Liver (tissue), 9 donors: ENCODE measurements around the gene TSEN2. TPM values are rescaled to one million over a fixed set of nuclear protein-coding genes. Genes with fewer than 3 reads are reported as not detected.
"Not testable (repeated sequence)": the region's sequence is repeated elsewhere in the genome, so short reads cannot be mapped to it uniquely, and the experiment has no call there.

ENCODE experiments used
- DNase-seq: peaks from one replicate; pipeline ENCODE4 v3.0.0-alpha.2; 2017; ENCODE audit warnings: low spot score
- H3K27ac ChIP-seq, 2 donors: one replicate each; pipeline ENCODE4 v1.7.0; 2013; ENCODE audit warnings: inconsistent platforms in 2 of 2, low read length in 2 of 2, control low read depth in 1 of 2, low read depth in 1 of 2, mild to moderate bottlenecking in 1 of 2
- H3K27me3 ChIP-seq, 4 donors: one replicate each; pipeline versions ENCODE4 v1.6.1 to v1.7.0; 2013; ENCODE audit warnings: low read length in 3 of 4, inconsistent platforms in 1 of 4, mild to moderate bottlenecking in 1 of 4, moderate library complexity in 1 of 4; ENCODE audit not compliant: control insufficient read depth in 4 of 4, insufficient read depth in 4 of 4
- H3K36me3 ChIP-seq, 4 donors: one replicate each; pipeline versions ENCODE4 v1.6.1 to v1.7.0; 2013; ENCODE audit warnings: low read length in 3 of 4, mild to moderate bottlenecking in 3 of 4, low read depth in 1 of 4, moderate library complexity in 1 of 4; ENCODE audit not compliant: control insufficient read depth in 4 of 4, insufficient read depth in 3 of 4
- H3K4me1 ChIP-seq, 4 donors: one replicate each; pipeline versions ENCODE4 v1.6.1 to v1.7.0; 2013; ENCODE audit warnings: low read length in 3 of 4, mild to moderate bottlenecking in 3 of 4, moderate library complexity in 1 of 4; ENCODE audit not compliant: control insufficient read depth in 4 of 4, insufficient read depth in 4 of 4
- H3K4me3 ChIP-seq, 3 donors: one replicate each; pipeline versions ENCODE4 v1.6.1 to v1.7.0; 2013; ENCODE audit warnings: low read length in 3 of 3, control low read depth in 1 of 3, low read depth in 1 of 3, mild to moderate bottlenecking in 1 of 3
- H3K9ac ChIP-seq, 2 donors: one replicate each; pipeline ENCODE4 v1.7.0; 2013; ENCODE audit warnings: low read length in 2 of 2, mild to moderate bottlenecking in 2 of 2, moderate library complexity in 2 of 2, control low read depth in 1 of 2, low read depth in 1 of 2
- H3K9me3 ChIP-seq, 4 donors: one replicate each; pipeline versions ENCODE4 v1.6.1 to v1.7.0; 2013; ENCODE audit warnings: low read length in 3 of 4; ENCODE audit not compliant: control insufficient read depth in 4 of 4
- ATF3 ChIP-seq: IDR thresholded peaks from 2 replicates; pipeline ENCODE4 v1.6.1; 2016; ENCODE audit warnings: antibody characterized with exemption
- EGR1 ChIP-seq, 2 donors: IDR thresholded peaks; 2 replicates each; pipeline ENCODE4 v1.6.1; 2016 to 2018; ENCODE audit warnings: antibody characterized with exemption in 2 of 2, low read depth in 2 of 2
- FOXA1 ChIP-seq: IDR thresholded peaks from 2 replicates; pipeline ENCODE4 v1.6.1; 2016; ENCODE audit warnings: antibody characterized with exemption
- FOXA2 ChIP-seq: IDR thresholded peaks from 2 replicates; pipeline ENCODE4 v1.6.1; 2016; ENCODE audit warnings: antibody characterized with exemption
- GABPA ChIP-seq, 2 donors: IDR thresholded peaks in 1 of 2; conservative IDR thresholded peaks in 1 of 2; 2 replicates each; pipeline ENCODE4 v1.6.1; 2016; ENCODE audit warnings: antibody characterized with exemption in 2 of 2, mild to moderate bottlenecking in 1 of 2, moderate library complexity in 1 of 2
- HNF4A ChIP-seq, 2 donors: conservative IDR thresholded peaks; 2 replicates each; pipeline ENCODE4 v1.6.1; 2016; ENCODE audit warnings: antibody characterized with exemption in 2 of 2, mild to moderate bottlenecking in 2 of 2
- HNF4G ChIP-seq: IDR thresholded peaks from 2 replicates; pipeline ENCODE4 v1.6.1; 2016; ENCODE audit warnings: antibody characterized with exemption
- JUND ChIP-seq, 2 donors: IDR thresholded peaks; 2 replicates each; pipeline ENCODE4 v1.6.1; 2016; ENCODE audit warnings: antibody characterized with exemption in 2 of 2
- NR2F2 ChIP-seq: IDR thresholded peaks from 2 replicates; pipeline ENCODE4 v1.6.1; 2016; ENCODE audit warnings: antibody characterized with exemption
- RAD21 ChIP-seq, 2 donors: IDR thresholded peaks; 2 replicates each; pipeline ENCODE4 v1.6.1; 2016; ENCODE audit warnings: antibody characterized with exemption in 2 of 2, mild to moderate bottlenecking in 2 of 2
- RXRA ChIP-seq, 2 donors: IDR thresholded peaks; 2 replicates each; pipeline ENCODE4 v1.6.1; 2017 to 2018; ENCODE audit warnings: antibody characterized with exemption in 2 of 2, mild to moderate bottlenecking in 1 of 2
- SP1 ChIP-seq: IDR thresholded peaks from 2 replicates; pipeline ENCODE4 v1.6.1; 2018; ENCODE audit warnings: antibody characterized with exemption, mild to moderate bottlenecking
- TAF1 ChIP-seq: conservative IDR thresholded peaks from 2 replicates; pipeline ENCODE4 v1.6.1; 2016; ENCODE audit warnings: antibody characterized with exemption, mild to moderate bottlenecking
- YY1 ChIP-seq: IDR thresholded peaks from 2 replicates; pipeline ENCODE4 v1.6.1; 2016; ENCODE audit warnings: antibody characterized with exemption, mild to moderate bottlenecking
- ZBTB33 ChIP-seq: IDR thresholded peaks from 2 replicates; pipeline ENCODE4 v1.6.1; 2016; ENCODE audit warnings: antibody characterized with exemption
- WGBS: extraction: QIAGEN DNeasy Blood & Tissue Kit; methylation state at CpG from one replicate; pipeline ENCODE4 v1.1.7; 2013; 5-methylcytosine and 5-hydroxymethylcytosine counted together
- polyA plus RNA-seq, 2 donors: library from polyadenylated mRNA; stranded (reverse) in 1 of 2; unstranded in 1 of 2; fragments of 200-250 nt in 1 of 2; fragments of >200 nt in 1 of 2; fragmentation: Nextera tagmentation in 1 of 2; extraction: Ambion mirVana in 1 of 2; gene quantifications; one replicate each; pipeline versions ENCODE4 v1.2.1 to v1.2.3, GENCODE V29; 2013 to 2015
- total RNA-seq, 2 donors: library from RNA; depleted of rRNA; stranded (reverse); fragments of >200 nt; gene quantifications; one replicate each; pipeline ENCODE4 v1.2.3, GENCODE V29; 2014
- TF ChIP-seq, protein P1 (sequence below): IDR thresholded peaks from 2 replicates; pipeline ENCODE4 v1.6.1; 2016; ENCODE audit warnings: antibody characterized with exemption
- TF ChIP-seq, protein P2 (sequence below): fragments of 150-350 bp; IDR thresholded peaks from 2 replicates; pipeline ENCODE4 v1.5.1; 2017; ENCODE audit warnings: improper control_type of control experiment, low read depth, low read length; ENCODE audit not compliant: missing input control
- donor health status: healthy.
- donor health status: healthy.
- donor health status: healthy.
- donor health status: healthy.
- donor health status: healthy.

Gene TSEN2
- total and polyA plus RNA-seq, 4 donors, result 4.1 to 14.1 (median 6.9) TPM

DNA sequence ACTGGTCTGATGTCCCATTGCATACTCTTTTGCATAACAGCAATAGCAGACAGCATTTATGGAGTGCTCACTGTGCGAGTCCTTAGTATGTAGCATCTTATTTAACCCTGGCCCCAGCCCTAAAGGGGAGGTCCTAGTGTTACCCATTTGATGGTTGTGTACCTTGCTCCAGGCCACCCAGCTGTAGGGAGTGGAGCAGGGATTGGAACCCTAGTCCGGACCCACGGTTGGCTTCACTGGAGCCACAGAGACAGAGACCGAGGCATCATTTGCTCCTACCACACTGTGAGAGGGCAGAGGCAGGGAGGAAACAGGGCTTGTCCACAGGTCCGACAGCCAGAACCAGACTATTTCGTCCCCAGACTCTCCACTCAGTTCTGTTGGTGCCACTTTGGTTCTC is 16.0 kb upstream of the TSEN2 start (continued):
- no peak for TF ChIP-seq ZBTB33
- TF ChIP-seq GABPA (IDR thresholded peaks at IDR 0.05 in 1 of 2, conservative IDR thresholded peaks at IDR 0.05 in 1 of 2), result no peak
- no peak for TF ChIP-seq ATF3
- TF ChIP-seq HNF4A (conservative IDR thresholded peaks at IDR 0.05), result no peak
- no peak for TF ChIP-seq TAF1

GRCh38 chr3:12468757-12469156 is 15.5 kb upstream of the TSEN2 start:
- no peak overlapping the region for H3K4me3 ChIP-seq
- no peaks in the 10 kb centered on the region for H3K9me3 ChIP-seq
- H3K4me1 ChIP-seq, result peaks cover 0 to 6% (median 3%) of the 10 kb centered on the region in 4 donors
- no peaks in the 10 kb centered on the region for H3K36me3 ChIP-seq
- DNase-seq, result no peak
- H3K27ac ChIP-seq, result no peak overlapping the region
- no peak for TF ChIP-seq ATF3
- TF ChIP-seq, protein P1, sequence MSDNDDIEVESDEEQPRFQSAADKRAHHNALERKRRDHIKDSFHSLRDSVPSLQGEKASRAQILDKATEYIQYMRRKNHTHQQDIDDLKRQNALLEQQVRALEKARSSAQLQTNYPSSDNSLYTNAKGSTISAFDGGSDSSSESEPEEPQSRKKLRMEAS, result no peak
- TF ChIP-seq YY1, result no peak
- no peak for TF ChIP-seq NR2F2
- no peak for TF ChIP-seq FOXA2
- no peak for TF ChIP-seq HNF4A (conservative IDR thresholded peaks at IDR 0.05)
- TF ChIP-seq TAF1, result no peak
- no peak for TF ChIP-seq JUND (IDR thresholded peaks at IDR 0.05)
- TF ChIP-seq FOXA1, result no peak
- no peak for TF ChIP-seq GABPA (IDR thresholded peaks at IDR 0.05 in 1 of 2, conservative IDR thresholded peaks at IDR 0.05 in 1 of 2)
- TF ChIP-seq RAD21 (IDR thresholded peaks at IDR 0.05), result no peak
- no peak for TF ChIP-seq RXRA (IDR thresholded peaks at IDR 0.05)
- no peak for TF ChIP-seq SP1
- no peak for TF ChIP-seq EGR1 (IDR thresholded peaks at IDR 0.05; ENCODE audit: low read depth in 2 of 2)
- TF ChIP-seq HNF4G, result no peak
- no peak for TF ChIP-seq ZBTB33
- TF ChIP-seq, protein P2, sequence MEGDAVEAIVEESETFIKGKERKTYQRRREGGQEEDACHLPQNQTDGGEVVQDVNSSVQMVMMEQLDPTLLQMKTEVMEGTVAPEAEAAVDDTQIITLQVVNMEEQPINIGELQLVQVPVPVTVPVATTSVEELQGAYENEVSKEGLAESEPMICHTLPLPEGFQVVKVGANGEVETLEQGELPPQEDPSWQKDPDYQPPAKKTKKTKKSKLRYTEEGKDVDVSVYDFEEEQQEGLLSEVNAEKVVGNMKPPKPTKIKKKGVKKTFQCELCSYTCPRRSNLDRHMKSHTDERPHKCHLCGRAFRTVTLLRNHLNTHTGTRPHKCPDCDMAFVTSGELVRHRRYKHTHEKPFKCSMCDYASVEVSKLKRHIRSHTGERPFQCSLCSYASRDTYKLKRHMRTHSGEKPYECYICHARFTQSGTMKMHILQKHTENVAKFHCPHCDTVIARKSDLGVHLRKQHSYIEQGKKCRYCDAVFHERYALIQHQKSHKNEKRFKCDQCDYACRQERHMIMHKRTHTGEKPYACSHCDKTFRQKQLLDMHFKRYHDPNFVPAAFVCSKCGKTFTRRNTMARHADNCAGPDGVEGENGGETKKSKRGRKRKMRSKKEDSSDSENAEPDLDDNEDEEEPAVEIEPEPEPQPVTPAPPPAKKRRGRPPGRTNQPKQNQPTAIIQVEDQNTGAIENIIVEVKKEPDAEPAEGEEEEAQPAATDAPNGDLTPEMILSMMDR, result no peak
- no peak overlapping the region for H3K9ac ChIP-seq
- 68% methylated on average over 2 of the region's 2 CpGs for WGBS
- no peaks in the 10 kb centered on the region for H3K27me3 ChIP-seq

- 81% methylated on average over 7 of the region's 7 CpGs for WGBS
- not testable (repeated sequence) for H3K9ac ChIP-seq, H3K4me3 ChIP-seq, DNase-seq, H3K36me3 ChIP-seq, H3K27ac ChIP-seq, H3K27me3 ChIP-seq, H3K9me3 ChIP-seq, H3K4me1 ChIP-seq
Measured at GRCh38 chr3:12469222-12469621, 15.1 kb upstream of the TSEN2 start.
